Measurements from ENCODE around the gene GALNT1.

GALNT1 gene

GRCh38 chr18:35733408-35733807, 151.9 kb downstream of the GALNT1 start:
- CTCF ChIA-PET = no interaction called here
- TF ChIP-seq SUZ12 (IDR thresholded peaks at IDR 0.05) (no peak), ZNF384 (IDR thresholded peaks at IDR 0.05) (no peak), BHLHE40 (IDR thresholded peaks at IDR 0.05; ENCODE audit: borderline replicate concordance) (no peak), ELF4 (IDR thresholded peaks at IDR 0.05) (no peak), CTBP1 (IDR thresholded peaks at IDR 0.05; ENCODE audit: borderline replicate concordance) (no peak), NFRKB (IDR thresholded peaks at IDR 0.05) (no peak), SP1 (IDR thresholded peaks at IDR 0.05) (no peak), LEF1 (IDR thresholded peaks at IDR 0.05; ENCODE audit: borderline replicate concordance) (no peak), FOXM1 (IDR thresholded peaks at IDR 0.05; ENCODE audit: borderline replicate concordance) (no peak)
- POLR2A ChIA-PET = no interaction called here
- DNase-seq (ENCODE audit: extremely low spot score) = no peak

- no peak for TF ChIP-seq ELF4 (IDR thresholded peaks at IDR 0.05)
- TF ChIP-seq NFRKB (IDR thresholded peaks at IDR 0.05) = no peak
- no peak for TF ChIP-seq ZNF384 (IDR thresholded peaks at IDR 0.05)
- no peak for TF ChIP-seq ARNT (IDR thresholded peaks at IDR 0.05)
- TF ChIP-seq CTBP1 (IDR thresholded peaks at IDR 0.05; ENCODE audit: borderline replicate concordance) = no peak
- TF ChIP-seq SP1 (IDR thresholded peaks at IDR 0.05) = no peak
- TF ChIP-seq FOXM1 (IDR thresholded peaks at IDR 0.05; ENCODE audit: borderline replicate concordance) = no peak
- no peak for TF ChIP-seq FOXA1 (IDR thresholded peaks at IDR 0.05)
- no peak for TF ChIP-seq BHLHE40 (IDR thresholded peaks at IDR 0.05; ENCODE audit: borderline replicate concordance)
- no peak for DNase-seq (ENCODE audit: extremely low spot score)
- POLR2A ChIA-PET = no interaction called here
- CTCF ChIA-PET = no interaction called here
Observed at GRCh38 chr18:35736696-35737095, 155.2 kb downstream of the GALNT1 start.

GRCh38 chr18:35739778-35740177, 158.2 kb downstream of the GALNT1 start:
- no peak for DNase-seq (ENCODE audit: extremely low spot score)
- CTCF ChIA-PET = no interaction called here

GRCh38 chr18:35740656-35741055, 159.1 kb downstream of the GALNT1 start:
- ChIA-PET POLR2A (no interaction called here), CTCF (no interaction called here)
- no peak for TF ChIP-seq CTBP1 (IDR thresholded peaks at IDR 0.05; ENCODE audit: borderline replicate concordance)
- TF ChIP-seq FOXK2 (IDR thresholded peaks at IDR 0.05) = no peak
- no peak for TF ChIP-seq SUZ12 (IDR thresholded peaks at IDR 0.05)
- TF ChIP-seq LEF1 (IDR thresholded peaks at IDR 0.05; ENCODE audit: borderline replicate concordance) = no peak
- no peak for TF ChIP-seq HDGF (IDR thresholded peaks at IDR 0.05; ENCODE audit: borderline replicate concordance)
- TF ChIP-seq ARNT (IDR thresholded peaks at IDR 0.05) = no peak
- no peak for TF ChIP-seq L3MBTL2 (conservative IDR thresholded peaks at IDR 0.05)
- DNase-seq (ENCODE audit: extremely low spot score) = no peak

More at GRCh38 chr18:35739778-35740177, 158.2 kb downstream of the GALNT1 start:
- TF ChIP-seq FOXA1 (IDR thresholded peaks at IDR 0.05) = no peak
- no peak for TF ChIP-seq SUZ12 (IDR thresholded peaks at IDR 0.05)
- TF ChIP-seq BHLHE40 (IDR thresholded peaks at IDR 0.05; ENCODE audit: borderline replicate concordance) = no peak
- no peak for TF ChIP-seq TARDBP (IDR thresholded peaks at IDR 0.05)
- no peak for TF ChIP-seq CTBP1 (IDR thresholded peaks at IDR 0.05; ENCODE audit: borderline replicate concordance)
- TF ChIP-seq L3MBTL2 (conservative IDR thresholded peaks at IDR 0.05) = no peak
- no peak for TF ChIP-seq HDGF (IDR thresholded peaks at IDR 0.05; ENCODE audit: borderline replicate concordance)
- POLR2A ChIA-PET = no interaction called here

- CTCF ChIA-PET = no interaction called here
- no peak for DNase-seq (ENCODE audit: extremely low spot score)
- POLR2A ChIA-PET = interaction anchor here (0.6 kb wide), 1 partner anchor 258 kb away, joined by 3 read pairs; no protein-coding TSS in a partner anchor
- TF ChIP-seq NFRKB (IDR thresholded peaks at IDR 0.05) (no peak), LEF1 (IDR thresholded peaks at IDR 0.05; ENCODE audit: borderline replicate concordance) (no peak), SUZ12 (IDR thresholded peaks at IDR 0.05) (no peak), SP1 (IDR thresholded peaks at IDR 0.05) (no peak), BHLHE40 (IDR thresholded peaks at IDR 0.05; ENCODE audit: borderline replicate concordance) (no peak), FOXM1 (IDR thresholded peaks at IDR 0.05; ENCODE audit: borderline replicate concordance) (no peak), ZNF384 (IDR thresholded peaks at IDR 0.05) (no peak), ELF4 (IDR thresholded peaks at IDR 0.05) (no peak)
Observed at GRCh38 chr18:35743916-35744315, 162.4 kb downstream of the GALNT1 start.

- ChIA-PET CTCF (interaction anchor here (0.7 kb wide), 1 partner anchor 43 kb away, joined by 3 read pairs; no protein-coding TSS in a partner anchor), POLR2A (no interaction called here)
- no peak for DNase-seq (ENCODE audit: extremely low spot score)
- TF ChIP-seq TARDBP (IDR thresholded peaks at IDR 0.05) (no peak), CTBP1 (IDR thresholded peaks at IDR 0.05; ENCODE audit: borderline replicate concordance) (no peak), PKNOX1 (IDR thresholded peaks at IDR 0.05) (no peak), SP1 (IDR thresholded peaks at IDR 0.05) (no peak), LEF1 (IDR thresholded peaks at IDR 0.05; ENCODE audit: borderline replicate concordance) (no peak), BHLHE40 (IDR thresholded peaks at IDR 0.05; ENCODE audit: borderline replicate concordance) (no peak), FOXM1 (IDR thresholded peaks at IDR 0.05; ENCODE audit: borderline replicate concordance) (no peak), SUZ12 (IDR thresholded peaks at IDR 0.05) (no peak), ARNT (IDR thresholded peaks at IDR 0.05) (no peak)
Observed at GRCh38 chr18:35745814-35746213, 164.3 kb downstream of the GALNT1 start.

- POLR2A ChIA-PET = interaction anchor here (0.7 kb wide), 1 partner anchor 15 kb away, joined by 3 read pairs; no protein-coding TSS in a partner anchor
- CTCF ChIA-PET = no interaction called here
- TF ChIP-seq PKNOX1 (IDR thresholded peaks at IDR 0.05) (no peak), FOXK2 (IDR thresholded peaks at IDR 0.05) (no peak), ELF4 (IDR thresholded peaks at IDR 0.05) (no peak), FOXM1 (IDR thresholded peaks at IDR 0.05; ENCODE audit: borderline replicate concordance) (no peak), NFRKB (IDR thresholded peaks at IDR 0.05) (no peak), CTBP1 (IDR thresholded peaks at IDR 0.05; ENCODE audit: borderline replicate concordance) (no peak), LEF1 (IDR thresholded peaks at IDR 0.05; ENCODE audit: borderline replicate concordance) (no peak), SUZ12 (IDR thresholded peaks at IDR 0.05) (no peak), ARNT (IDR thresholded peaks at IDR 0.05) (no peak), FOXA1 (IDR thresholded peaks at IDR 0.05) (no peak), HDGF (IDR thresholded peaks at IDR 0.05; ENCODE audit: borderline replicate concordance) (no peak), TARDBP (IDR thresholded peaks at IDR 0.05) (no peak)
- no peak for DNase-seq (ENCODE audit: extremely low spot score)
Observed at GRCh38 chr18:35746826-35747339, 165.3 kb downstream of the GALNT1 start.
